ENCODE measurements around the gene CD40.

Gene CD40

DNA sequence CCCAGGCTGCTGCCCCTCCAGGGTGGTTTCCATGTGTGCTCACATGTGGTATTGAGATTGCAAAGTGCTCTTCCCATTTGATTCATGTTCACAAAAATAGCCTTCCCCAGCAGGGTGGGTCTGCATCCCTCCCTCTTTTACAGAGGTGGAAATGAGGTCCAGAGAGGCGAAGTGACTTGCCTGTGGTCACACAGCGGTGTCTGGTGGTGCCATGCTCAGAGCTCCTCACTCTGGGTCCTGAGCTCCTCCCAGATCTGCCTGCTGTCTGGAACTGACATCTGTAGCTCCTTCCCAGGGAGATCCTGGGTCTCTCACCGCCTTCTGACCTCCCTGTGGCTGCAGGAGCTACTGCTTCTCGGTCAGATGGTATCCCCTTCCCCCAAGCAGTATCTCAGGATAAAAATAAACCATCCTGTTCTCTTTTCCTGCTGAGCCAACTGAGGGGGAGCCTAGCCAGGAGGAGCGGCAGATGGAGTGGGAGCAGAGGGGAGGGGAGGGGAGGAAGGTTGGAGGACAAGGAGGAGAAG, 11.9 kb downstream of the CD40 start:
- TF ChIP-seq POLR2A (IDR thresholded peaks at IDR 0.05; ENCODE audit: low read depth, low read length) (peak; percentile 85; the same call in 1 of the 2 replicates), SPI1 (IDR thresholded peaks at IDR 0.05; ENCODE audit: low read depth, low read length) (no peak), POLR2AphosphoS5 (IDR thresholded peaks at IDR 0.05; ENCODE audit: low read depth, low read length) (peak; percentile 95), PAX5 (IDR thresholded peaks at IDR 0.05; ENCODE audit: insufficient read depth, low read length, severe bottlenecking) (no peak), POU2F2 (IDR thresholded peaks at IDR 0.05; ENCODE audit: low read depth, low read length) (0 out of 2 replicates have a peak, but pooled peaks have one; percentile 26), TAF1 (IDR thresholded peaks at IDR 0.05; ENCODE audit: low read depth, low read length) (no peak)
- DNase-seq (ENCODE audit: insufficient read length, low spot score) (no peak), FAIRE-seq (no peak)

DNA sequence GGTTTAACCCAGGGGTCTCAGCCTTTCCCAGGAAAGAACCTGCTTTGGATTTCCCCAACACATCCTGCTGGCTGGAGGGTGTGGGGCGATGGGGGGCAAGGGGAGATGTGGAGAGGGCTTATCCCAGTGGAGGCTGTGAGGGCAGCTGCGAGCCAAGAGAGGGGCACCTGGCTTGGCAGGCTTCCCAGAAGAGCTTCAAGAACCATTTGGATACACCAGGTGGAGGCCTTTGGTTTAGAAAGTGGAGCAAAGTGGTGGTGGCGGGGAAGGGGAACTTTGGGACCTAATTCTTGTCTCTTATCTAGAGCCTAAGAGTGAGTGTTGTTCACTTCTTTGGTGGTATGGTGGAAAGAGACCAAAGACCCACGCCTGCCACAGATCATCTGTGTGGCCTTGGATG, 12.4 kb downstream of the CD40 start:
- TF ChIP-seq SPI1 (IDR thresholded peaks at IDR 0.05; ENCODE audit: low read depth, low read length) (no peak), POLR2AphosphoS5 (IDR thresholded peaks at IDR 0.05; ENCODE audit: low read depth, low read length) (no peak), PAX5 (IDR thresholded peaks at IDR 0.05; ENCODE audit: insufficient read depth, low read length, severe bottlenecking) (no peak)
- no peak for FAIRE-seq
- DNase-seq (ENCODE audit: insufficient read length, low spot score) = no peak

DNA sequence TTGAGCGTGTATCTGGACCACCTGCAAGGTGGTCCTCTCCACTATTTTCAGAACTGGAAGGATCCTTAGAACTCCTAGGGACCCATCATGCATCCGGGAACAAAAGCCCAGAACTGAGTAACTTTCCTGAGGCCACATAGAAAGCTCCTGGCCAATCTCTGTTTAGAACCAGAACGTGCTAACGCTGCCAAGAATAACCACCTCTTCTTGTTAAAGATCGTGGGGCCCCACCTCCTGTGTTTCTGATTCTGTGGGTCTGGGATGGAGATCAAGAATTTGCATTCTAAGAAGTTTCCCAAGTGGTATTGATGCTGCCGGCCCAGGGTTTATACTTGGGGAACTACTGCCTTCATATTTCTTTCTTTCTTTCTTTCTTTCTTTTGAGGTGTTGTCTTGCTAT, 13.3 kb downstream of the CD40 start:
- no peak for DNase-seq (ENCODE audit: insufficient read length, low spot score)
- TF ChIP-seq SPI1 (IDR thresholded peaks at IDR 0.05; ENCODE audit: low read depth, low read length) (no peak), POU2F2 (IDR thresholded peaks at IDR 0.05; ENCODE audit: low read depth, low read length) (no peak), TAF1 (IDR thresholded peaks at IDR 0.05; ENCODE audit: low read depth, low read length) (no peak), POLR2A (IDR thresholded peaks at IDR 0.05; ENCODE audit: low read depth, low read length) (no peak), PAX5 (IDR thresholded peaks at IDR 0.05; ENCODE audit: insufficient read depth, low read length, severe bottlenecking) (no peak)
- no peak for FAIRE-seq

DNA sequence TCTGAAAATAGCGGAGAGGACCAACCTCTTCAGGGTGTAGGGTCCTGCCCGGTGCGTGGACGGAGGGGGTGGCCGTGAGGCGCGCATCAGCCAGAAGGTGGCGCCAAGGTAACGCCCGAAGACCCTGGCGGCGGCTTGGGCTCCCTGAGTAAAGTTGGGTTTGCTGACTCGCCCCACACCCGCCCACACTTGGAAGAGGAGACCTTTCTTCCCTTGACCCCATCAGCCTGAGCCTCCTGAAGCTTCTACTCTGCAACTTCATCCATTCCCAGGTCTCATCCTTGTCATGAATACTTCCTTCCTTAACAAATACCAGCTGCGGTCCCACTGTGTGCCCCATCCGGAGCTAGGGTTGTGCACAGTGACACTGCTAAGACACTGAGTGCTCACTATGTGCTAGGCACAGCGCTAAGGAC, 14.6 kb downstream of the CD40 start:
- TF ChIP-seq SPI1 (IDR thresholded peaks at IDR 0.05; ENCODE audit: low read depth, low read length) = no peak
- 0 out of 2 replicates have a peak, but pooled peaks have one; percentile 32 for TF ChIP-seq POU2F2 (IDR thresholded peaks at IDR 0.05; ENCODE audit: low read depth, low read length)
- FAIRE-seq (peak; percentile 9), DNase-seq (ENCODE audit: insufficient read length, low spot score) (peak; percentile 71)

DNA sequence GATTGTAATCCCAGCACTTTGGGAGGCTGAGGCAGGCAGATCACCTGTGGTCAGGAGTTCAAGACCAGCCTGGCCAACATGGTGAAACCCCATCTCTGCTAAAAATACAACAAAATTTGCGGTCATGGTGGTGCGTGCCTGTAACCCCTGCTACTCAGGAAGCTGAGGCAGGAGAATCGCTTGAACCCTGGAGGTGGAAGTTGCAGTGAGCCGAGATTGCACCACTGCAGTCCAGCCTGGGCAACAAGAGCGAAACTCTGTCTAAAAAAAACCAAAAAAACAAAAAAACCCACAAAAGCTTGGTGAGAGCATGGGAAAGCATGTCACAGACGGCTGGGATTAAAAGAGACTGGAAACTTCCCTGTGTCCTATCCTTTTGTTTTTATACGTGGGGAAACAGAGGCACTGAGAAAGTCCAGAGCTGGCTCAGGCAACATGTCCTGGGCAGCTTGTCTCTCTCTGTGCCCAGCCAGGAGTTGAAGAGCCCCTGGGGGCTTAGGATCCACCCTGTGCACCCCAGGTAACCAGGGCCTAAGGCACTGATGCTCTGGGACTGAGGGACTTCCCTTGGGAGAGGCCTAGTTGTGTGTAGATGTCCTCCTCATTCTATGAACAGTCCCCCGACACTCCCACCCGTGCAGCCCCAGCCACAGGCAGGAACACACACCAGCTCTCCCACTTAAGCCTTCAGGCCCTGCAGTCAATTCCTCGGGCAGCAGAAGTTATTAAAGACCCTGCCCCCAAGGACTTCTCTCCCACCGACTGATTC, 16.0 kb downstream of the CD40 start:
- TF ChIP-seq POLR2AphosphoS5 (IDR thresholded peaks at IDR 0.05; ENCODE audit: low read depth, low read length) (peak; percentile 40; the same call in 1 of the 2 replicates), TAF1 (IDR thresholded peaks at IDR 0.05; ENCODE audit: low read depth, low read length) (no peak), POLR2A (IDR thresholded peaks at IDR 0.05; ENCODE audit: low read depth, low read length) (no peak)
- FAIRE-seq = no peak
- no peak for DNase-seq (ENCODE audit: insufficient read length, low spot score)

DNA sequence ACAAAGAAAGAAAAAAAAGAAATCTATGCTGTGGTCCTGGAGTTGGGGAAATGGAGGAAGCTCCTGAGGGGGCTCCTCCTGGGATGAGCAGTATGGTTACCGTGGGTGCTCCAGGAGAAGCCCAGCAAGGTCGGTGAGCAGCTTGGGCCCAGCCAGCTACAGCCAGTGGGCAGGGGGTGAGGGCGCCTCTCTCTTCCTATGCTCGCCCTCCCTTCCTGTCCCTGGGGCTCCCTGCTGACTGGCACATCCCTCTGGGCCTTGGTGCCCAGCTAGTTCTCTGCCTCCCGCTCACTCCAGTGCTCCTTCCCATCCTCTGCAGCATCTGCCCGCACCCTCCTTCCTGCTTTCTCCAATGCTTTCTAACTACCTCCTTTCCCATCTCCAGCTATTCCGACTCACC, 16.6 kb downstream of the CD40 start:
- FAIRE-seq (no peak), DNase-seq (ENCODE audit: insufficient read length, low spot score) (no peak)
- no peak for TF ChIP-seq SPI1 (IDR thresholded peaks at IDR 0.05; ENCODE audit: low read depth, low read length)
- no peak for TF ChIP-seq POU2F2 (IDR thresholded peaks at IDR 0.05; ENCODE audit: low read depth, low read length)
- TF ChIP-seq POLR2AphosphoS5 (IDR thresholded peaks at IDR 0.05; ENCODE audit: low read depth, low read length) = no peak
- no peak; the same call in 1 of the 2 replicates for TF ChIP-seq POLR2A (IDR thresholded peaks at IDR 0.05; ENCODE audit: low read depth, low read length)
- TF ChIP-seq PAX5 (IDR thresholded peaks at IDR 0.05; ENCODE audit: insufficient read depth, low read length, severe bottlenecking) = no peak
- no peak for TF ChIP-seq TAF1 (IDR thresholded peaks at IDR 0.05; ENCODE audit: low read depth, low read length)

GRCh38 chr20:46135856-46136633, 17.9 kb downstream of the CD40 start:
- TF ChIP-seq POLR2A (IDR thresholded peaks at IDR 0.05; ENCODE audit: low read depth, low read length) = 0 out of 2 replicates have a peak, but pooled peaks have one; percentile 7
- TF ChIP-seq SPI1 (IDR thresholded peaks at IDR 0.05; ENCODE audit: low read depth, low read length) = no peak
- no peak for DNase-seq (ENCODE audit: insufficient read length, low spot score)

GRCh38 chr20:46137816-46138215, 19.7 kb downstream of the CD40 start:
- no peak for FAIRE-seq
- no peak for DNase-seq (ENCODE audit: insufficient read length, low spot score)

More at GRCh38 chr20:46135856-46136633, 17.9 kb downstream of the CD40 start:
- FAIRE-seq = no peak

DNA sequence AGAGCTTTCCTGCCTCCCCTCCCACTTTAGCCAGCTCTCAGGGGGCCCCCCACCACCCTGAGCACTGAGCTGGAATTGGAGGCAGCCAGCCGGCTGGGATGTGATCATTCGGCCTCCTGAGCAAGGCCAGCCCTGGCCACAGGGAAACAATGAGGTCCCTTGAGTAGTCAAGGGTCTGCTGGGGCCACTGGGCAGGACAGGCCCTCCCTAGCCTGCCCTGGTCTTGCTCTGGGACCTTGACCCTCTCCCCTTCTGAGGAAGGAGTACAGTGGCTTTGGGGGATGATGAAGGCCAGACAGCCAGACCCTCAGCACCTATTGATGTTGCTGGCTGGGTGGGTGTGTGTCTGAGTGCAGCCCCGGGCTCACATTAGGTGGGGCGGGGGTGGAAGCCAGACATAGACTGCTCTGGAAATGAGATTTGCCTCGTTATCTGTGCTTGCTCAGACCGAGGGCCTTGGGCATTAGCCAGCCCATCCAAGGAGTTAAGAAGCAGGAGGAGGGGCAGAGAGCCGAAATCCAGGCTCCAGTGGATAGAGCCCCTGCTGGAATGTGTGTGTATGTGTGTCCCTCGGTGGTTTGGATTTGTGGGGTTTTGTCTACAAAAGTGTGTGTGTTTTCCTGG, 21.3 kb downstream of the CD40 start:
- TF ChIP-seq POLR2A (IDR thresholded peaks at IDR 0.05; ENCODE audit: low read depth, low read length) (no peak), TAF1 (IDR thresholded peaks at IDR 0.05; ENCODE audit: low read depth, low read length) (no peak), SPI1 (IDR thresholded peaks at IDR 0.05; ENCODE audit: low read depth, low read length) (no peak), POU2F2 (IDR thresholded peaks at IDR 0.05; ENCODE audit: low read depth, low read length) (no peak), PAX5 (IDR thresholded peaks at IDR 0.05; ENCODE audit: insufficient read depth, low read length, severe bottlenecking) (no peak), POLR2AphosphoS5 (IDR thresholded peaks at IDR 0.05; ENCODE audit: low read depth, low read length) (no peak)
- DNase-seq (ENCODE audit: insufficient read length, low spot score) (no peak), FAIRE-seq (no peak)

More at GRCh38 chr20:46137816-46138215, 19.7 kb downstream of the CD40 start:
- no peak for TF ChIP-seq POLR2AphosphoS5 (IDR thresholded peaks at IDR 0.05; ENCODE audit: low read depth, low read length)
- no peak for TF ChIP-seq POU2F2 (IDR thresholded peaks at IDR 0.05; ENCODE audit: low read depth, low read length)

All from GM12891 (cell line).